Nephron progenitor cell (in vitro differentiated cells): ENCODE measurements around the gene RBM19.

Source experiments
- DNase-seq: peaks from one replicate; pipeline ENCODE4 v3.0.0; 2021
- H3K27ac Mint-ChIP-seq: 2 replicates; pipeline ENCODE4 v1.8.0; 2021; ENCODE audit warnings: mild to moderate bottlenecking, moderate library complexity, mixed read lengths
- H3K27me3 Mint-ChIP-seq: 2 replicates; pipeline ENCODE4 v1.8.0; 2021; ENCODE audit warnings: mild to moderate bottlenecking, low read depth, mixed read lengths; ENCODE audit not compliant: poor library complexity
- H3K36me3 Mint-ChIP-seq: 2 replicates; pipeline ENCODE4 v1.8.0; 2021; ENCODE audit warnings: low read depth, mixed read lengths
- H3K4me1 Mint-ChIP-seq: 2 replicates; pipeline ENCODE4 v1.8.0; 2021; ENCODE audit warnings: mixed read lengths
- H3K4me3 Mint-ChIP-seq: 2 replicates; pipeline ENCODE4 v1.8.0; 2021; ENCODE audit warnings: mild to moderate bottlenecking, moderate library complexity, mixed read lengths
- H3K9me3 Mint-ChIP-seq: 2 replicates; pipeline ENCODE4 v1.8.0; 2021; ENCODE audit warnings: mild to moderate bottlenecking, moderate library complexity, mixed read lengths
- CTCF ChIP-seq: fragments of 200-600 bp; sonication (generic); IDR thresholded peaks from 2 replicates; pipeline ENCODE4 v1.5.0; 2021; ENCODE audit warnings: antibody characterized with exemption

Gene RBM19

GRCh38 chr12:113804961-113805600 is 161.0 kb downstream of the RBM19 start:
- H3K9me3 Mint-ChIP-seq, result peaks cover 16% of the 10 kb centered on the region
- peaks cover 22% of the 10 kb centered on the region for H3K36me3 Mint-ChIP-seq
- H3K27ac Mint-ChIP-seq, result no peak overlapping the region
- H3K4me3 Mint-ChIP-seq, result no peak overlapping the region
- DNase-seq, result no peak
- peaks cover 22% of the 10 kb centered on the region for H3K4me1 Mint-ChIP-seq
- TF ChIP-seq CTCF, result no peak
- H3K27me3 Mint-ChIP-seq, result peaks cover 18% of the 10 kb centered on the region

- H3K4me3 Mint-ChIP-seq, result no peak overlapping the region
- no peak overlapping the region for H3K27ac Mint-ChIP-seq
- H3K27me3 Mint-ChIP-seq, result peaks cover 19% of the 10 kb centered on the region
- peaks cover 19% of the 10 kb centered on the region for H3K4me1 Mint-ChIP-seq
- peaks cover 16% of the 10 kb centered on the region for H3K9me3 Mint-ChIP-seq
- H3K36me3 Mint-ChIP-seq, result peaks cover 22% of the 10 kb centered on the region
- TF ChIP-seq CTCF, result no peak
- DNase-seq, result no peak
These were observed 162.4 kb downstream of the RBM19 start for GRCh38 chr12:113803759-113804140.

GRCh38 chr12:113802966-113803758 is 163.0 kb downstream of the RBM19 start:
- no peak for TF ChIP-seq CTCF

GRCh38 chr12:113802000-113802749 is 163.9 kb downstream of the RBM19 start:
- no peak for DNase-seq
- no peak for TF ChIP-seq CTCF
- no peak overlapping the region for H3K4me3 Mint-ChIP-seq
- H3K4me1 Mint-ChIP-seq, result peaks cover 23% of the 10 kb centered on the region
- H3K9me3 Mint-ChIP-seq, result peaks cover 13% of the 10 kb centered on the region
- no peak overlapping the region for H3K27ac Mint-ChIP-seq
- peaks cover 17% of the 10 kb centered on the region for H3K36me3 Mint-ChIP-seq
- H3K27me3 Mint-ChIP-seq, result peaks cover 19% of the 10 kb centered on the region

More at GRCh38 chr12:113802966-113803758, 163.0 kb downstream of the RBM19 start:
- peaks cover 21% of the 10 kb centered on the region for H3K36me3 Mint-ChIP-seq
- H3K4me1 Mint-ChIP-seq, result peaks cover 19% of the 10 kb centered on the region
- no peak overlapping the region for H3K4me3 Mint-ChIP-seq
- H3K27me3 Mint-ChIP-seq, result peaks cover 19% of the 10 kb centered on the region
- no peak for DNase-seq
- H3K27ac Mint-ChIP-seq, result no peak overlapping the region
- H3K9me3 Mint-ChIP-seq, result peaks cover 16% of the 10 kb centered on the region

- Mint-ChIP-seq H3K4me3 (no peak overlapping the region), H3K27me3 (peaks cover 26% of the 10 kb centered on the region), H3K4me1 (peaks cover 38% of the 10 kb centered on the region), H3K27ac (peak overlapping the region; percentile 45), H3K36me3 (peaks cover 6% of the 10 kb centered on the region), H3K9me3 (no peaks in the 10 kb centered on the region)
- DNase-seq, result no peak
- no peak for TF ChIP-seq CTCF
These were observed 165.9 kb downstream of the RBM19 start for GRCh38 chr12:113800201-113800600.
